ENCODE data around the gene DYRK1A.

DNA sequence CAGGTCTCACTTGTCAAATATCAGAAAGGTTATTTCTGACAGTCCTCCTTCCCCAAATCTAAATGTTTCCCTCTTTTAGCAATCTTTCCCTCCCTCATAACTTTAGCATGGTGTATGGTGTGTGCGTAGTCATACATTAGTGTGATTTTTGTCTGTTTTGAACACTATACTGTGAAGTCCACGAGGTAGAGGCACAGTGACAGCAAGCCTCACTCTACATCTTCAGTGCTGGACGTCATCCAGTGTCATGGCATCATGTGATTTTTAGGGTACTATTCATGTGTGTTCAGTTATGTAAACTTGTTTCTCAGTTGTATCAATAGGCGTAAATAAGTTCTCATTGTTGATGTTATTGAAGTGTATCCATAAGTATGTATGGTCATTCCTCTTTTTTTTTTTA, 39.1 kb downstream of the DYRK1A start:
- no peak for TF ChIP-seq CTCF (IDR thresholded peaks at IDR 0.05)
- no peak for TF ChIP-seq POLR2A (IDR thresholded peaks at IDR 0.05)

All from uterus (tissue), 2 donors.